Occipital lobe (tissue), 2 donors: ENCODE results near the gene TMEM107. TPM values are rescaled to one million over a fixed set of nuclear protein-coding genes. Genes with fewer than 3 reads are reported as not detected.
"Not testable (repeated sequence)": the region's sequence is repeated elsewhere in the genome, so short reads cannot be mapped to it uniquely, and the experiment has no call there.

Source experiments
- DNase-seq: peaks from one replicate; lab custom pipeline; 2025; lab: John Stamatoyannopoulos, UW
- total RNA-seq: library from RNA; depleted of rRNA; stranded (reverse); fragments of >200 nt; gene quantifications from one replicate; pipeline ENCODE4 v1.2.3, GENCODE V29; 2014

The TMEM107 gene
- total RNA-seq, 1 donor from 2014 or later = 35.9 TPM

GRCh38 chr17:8189711-8190477 is 13.7 kb upstream of the TMEM107 start, which contains the start of gene BORCS6:
Gene BORCS6 (minus strand): TSS chr17:8190180. CDS start chr17:8190140, 40 bp downstream.
- DNase-seq = peak; percentile 99

GRCh38 chr17:8189041-8189710 is 13.0 kb upstream of the TMEM107 start:
- DNase-seq = no peak

- DNase-seq = no peak
Observed at GRCh38 chr17:8188263-8188839, 12.2 kb upstream of the TMEM107 start.

- peak; percentile 81 for DNase-seq
Observed at GRCh38 chr17:8187517-8188262, 11.5 kb upstream of the TMEM107 start.

- peak; percentile 87 for DNase-seq
Observed at GRCh38 chr17:8186787-8187516, 10.8 kb upstream of the TMEM107 start.

GRCh38 chr17:8186446-8186786 is 10.2 kb upstream of the TMEM107 start:
- DNase-seq = no peak

- DNase-seq = peak; percentile 71
Observed at GRCh38 chr17:8185582-8186445, 9.6 kb upstream of the TMEM107 start.

- no peak for DNase-seq
Observed at GRCh38 chr17:8176998-8177731, 985 bp upstream of the TMEM107 start.

GRCh38 chr17:8175795-8176196 is 384 bp downstream of the TMEM107 start:
- DNase-seq = no peak

GRCh38 chr17:8173871-8174322 is 2.3 kb downstream of the TMEM107 start:
- no peak for DNase-seq

GRCh38 chr17:8173056-8173870 is 2.9 kb downstream of the TMEM107 start:
- DNase-seq = peak; percentile 75

- DNase-seq = not testable (repeated sequence)
Observed at GRCh38 chr17:8170186-8170585, 6.0 kb downstream of the TMEM107 start.

GRCh38 chr17:8167526-8167925 is 8.7 kb downstream of the TMEM107 start:
- no peak for DNase-seq

GRCh38 chr17:8166731-8167130 is 9.4 kb downstream of the TMEM107 start:
- DNase-seq = no peak

- DNase-seq = no peak
Observed at GRCh38 chr17:8164815-8165131, 11.4 kb downstream of the TMEM107 start.

- DNase-seq = peak; percentile 74
Observed at GRCh38 chr17:8163978-8164814, 12.0 kb downstream of the TMEM107 start.
